Muscle of arm (tissue), 12 donors: ENCODE measurements around the gene CNST. TPM values are rescaled to one million over a fixed set of nuclear protein-coding genes. Genes with fewer than 3 reads are reported as not detected.
A peak's percentile ranks its signal among the peaks of the same experiment; 100 is the strongest.
"Not testable (repeated sequence)": the region's sequence is repeated elsewhere in the genome, so short reads cannot be mapped to it uniquely, and the experiment has no call there.

Source experiments
- DNase-seq: peaks from one replicate; pipeline ENCODE4 v3.0.0-alpha.2; 2013
- polyA plus RNA-seq, 12 donors: library from polyadenylated mRNA; unstranded; fragments of 120-200 nt; gene quantifications; one replicate each; pipeline ENCODE4 v1.2.1, GENCODE V29; 2013; ENCODE audit not compliant: insufficient read length in 12 of 12

CNST gene
- polyA plus RNA-seq, 12 donors, result 12.2 to 18.2 (median 15.2) TPM; not detected in 1

- no peak for DNase-seq
Measured at GRCh38 chr1:246617156-246617555, 50.9 kb downstream of the CNST start.

- DNase-seq, result no peak
Measured at GRCh38 chr1:246617768-246618167, 51.5 kb downstream of the CNST start.

DNA sequence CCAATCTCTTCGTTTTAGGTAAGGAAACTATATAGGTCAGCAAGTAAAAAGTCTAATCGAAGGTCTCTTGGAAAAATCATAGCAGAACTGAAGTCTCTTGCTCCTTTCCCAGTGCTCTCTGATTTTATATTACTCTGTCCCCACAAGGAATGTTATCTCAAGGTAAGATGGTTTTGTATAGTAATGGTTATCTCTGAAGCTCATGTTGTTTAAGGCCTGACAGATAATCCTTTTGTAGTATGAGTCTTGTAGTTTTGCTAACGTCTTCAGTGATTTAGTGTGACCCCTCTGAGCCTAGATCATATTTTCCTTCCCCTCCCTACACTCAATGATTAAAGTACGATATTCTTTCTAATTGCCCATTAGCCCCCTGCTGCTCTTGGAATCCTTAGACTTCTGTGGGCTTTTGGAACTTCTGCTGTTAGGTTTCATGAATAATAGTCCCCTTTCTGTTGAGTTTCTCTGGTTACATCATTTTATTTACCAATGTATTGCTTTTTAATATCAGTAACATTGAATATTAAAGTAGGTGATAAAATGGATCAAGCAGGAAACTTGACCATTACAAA is 52.1 kb downstream of the CNST start:
- no peak for DNase-seq

GRCh38 chr1:246622035-246622652 is 55.9 kb downstream of the CNST start:
- no peak for DNase-seq

DNA sequence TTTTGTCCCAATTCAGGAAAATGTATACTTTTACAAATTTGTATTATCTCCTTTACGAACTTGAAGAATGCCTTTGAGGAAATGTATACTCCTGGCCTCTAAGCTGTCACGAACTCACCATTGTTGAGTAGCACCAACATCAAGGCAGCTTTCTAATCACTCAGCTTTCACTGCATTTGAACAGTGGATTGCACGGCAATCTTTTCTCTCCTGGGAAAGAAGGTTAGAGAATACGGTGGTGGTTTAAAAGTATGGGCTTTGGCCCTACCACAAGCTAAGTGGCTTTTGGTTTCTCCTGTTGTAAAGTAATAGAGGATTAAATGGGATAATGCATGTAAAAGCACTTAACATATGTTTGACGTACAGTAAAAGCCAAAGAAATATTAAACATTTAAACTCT is 57.8 kb downstream of the CNST start:
- no peak for DNase-seq

GRCh38 chr1:246629030-246629429 is 62.8 kb downstream of the CNST start:
- DNase-seq, result no peak

- no peak for DNase-seq
Measured at GRCh38 chr1:246629976-246630375, 63.7 kb downstream of the CNST start.

GRCh38 chr1:246631426-246631825 is 65.2 kb downstream of the CNST start:
- no peak for DNase-seq

- DNase-seq, result no peak
Measured at GRCh38 chr1:246632281-246633168, 66.3 kb downstream of the CNST start.

DNA sequence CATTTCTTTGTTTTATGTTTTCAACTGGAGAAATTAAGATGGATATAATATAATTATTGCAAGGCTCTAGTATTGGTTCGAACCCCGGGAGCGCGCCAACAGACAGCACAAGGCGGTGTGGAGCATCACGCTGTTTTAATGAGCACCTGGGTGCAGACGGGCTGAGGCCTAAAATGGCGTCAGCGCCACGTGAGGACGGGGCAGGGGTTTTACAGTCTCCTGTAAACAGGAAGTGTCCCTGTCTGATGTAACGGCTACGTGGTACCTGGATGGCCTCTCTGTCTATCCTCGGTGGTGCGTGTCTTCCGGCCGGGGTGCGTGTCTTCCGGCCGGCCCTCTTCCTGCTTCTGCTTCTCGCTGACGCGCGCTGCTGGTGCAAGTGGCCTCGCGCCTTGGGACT is 68.4 kb downstream of the CNST start:
- not testable (repeated sequence) for DNase-seq

DNA sequence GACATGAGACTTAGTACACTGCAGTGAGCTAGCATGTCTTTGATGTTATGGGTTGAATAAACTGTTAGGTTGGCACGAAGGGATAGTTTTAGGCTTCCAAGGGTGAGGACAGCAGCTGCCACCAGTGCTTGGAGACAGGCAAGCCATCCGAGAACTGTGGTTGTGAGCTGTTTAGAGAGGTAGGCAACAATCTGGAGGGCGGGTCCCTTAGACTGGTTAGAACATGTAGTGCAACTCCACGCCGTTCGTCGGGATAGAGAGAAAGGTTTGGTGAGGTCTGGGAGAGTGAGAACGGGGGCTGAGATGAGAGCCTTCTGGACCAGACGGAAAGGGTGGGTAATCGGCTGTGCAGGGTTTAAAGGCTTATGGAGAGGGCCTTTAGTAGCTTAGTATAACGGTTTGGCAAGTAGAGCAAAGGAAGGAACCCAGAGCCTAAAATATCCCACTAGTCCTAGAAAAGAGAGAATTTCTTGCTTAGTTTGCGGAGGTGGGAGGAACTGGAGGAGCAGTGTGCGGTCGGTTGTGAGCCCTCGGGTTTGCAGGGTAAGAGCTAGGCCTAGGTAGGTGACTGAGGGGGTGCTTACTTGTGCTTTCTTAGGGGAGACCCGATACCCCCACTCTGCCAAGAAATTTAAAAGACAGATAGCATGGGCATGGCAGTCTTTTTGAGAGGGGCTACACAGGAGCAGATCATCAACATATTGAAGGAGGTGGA is 72.8 kb downstream of the CNST start:
- DNase-seq, result no peak

GRCh38 chr1:246639732-246640131 is 73.5 kb downstream of the CNST start:
- no peak for DNase-seq

DNA sequence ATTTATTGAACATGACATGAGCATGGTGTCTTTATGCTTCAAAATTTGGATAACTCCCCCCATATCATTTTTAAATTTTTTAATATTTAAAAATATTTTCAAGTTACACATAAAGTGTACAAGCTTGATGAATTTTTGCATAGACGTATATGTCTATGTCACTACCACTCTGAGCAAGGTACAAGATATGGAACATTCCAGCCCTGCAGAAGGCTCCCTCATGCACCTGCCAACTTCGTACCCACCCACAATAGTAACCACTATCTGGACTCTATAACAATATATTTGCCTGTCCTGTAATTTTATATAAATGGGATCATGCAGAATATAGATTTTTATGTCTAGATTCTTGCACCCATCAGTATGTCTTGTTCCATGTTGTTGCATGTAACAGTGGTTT is 74.5 kb downstream of the CNST start:
- DNase-seq, result no peak

GRCh38 chr1:246641394-246641793 is 75.1 kb downstream of the CNST start:
- DNase-seq, result no peak

DNA sequence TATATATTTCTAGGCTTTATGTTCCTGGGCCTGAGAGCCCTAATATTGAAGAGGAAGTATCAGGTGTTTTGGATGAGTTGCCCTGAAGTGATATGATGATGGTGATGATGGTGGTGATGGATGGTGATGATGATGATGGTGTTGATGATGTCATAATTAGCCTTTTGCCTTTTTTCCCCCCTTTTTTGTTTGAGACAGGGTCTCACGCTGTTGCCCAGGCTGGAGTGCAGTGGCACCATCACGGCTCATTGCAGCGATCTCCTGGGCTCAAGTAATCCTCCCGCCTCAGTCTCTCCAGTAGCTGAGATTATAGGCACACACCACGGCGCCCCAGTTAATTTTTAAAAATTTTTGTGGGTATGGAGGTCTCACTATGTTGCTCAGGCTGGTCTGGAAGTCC is 76.5 kb downstream of the CNST start:
- DNase-seq, result no peak

GRCh38 chr1:246647113-246647512 is 80.9 kb downstream of the CNST start:
- DNase-seq, result peak; percentile 72

GRCh38 chr1:246647513-246647912 is 81.3 kb downstream of the CNST start:
- peak; percentile 22 for DNase-seq

DNA sequence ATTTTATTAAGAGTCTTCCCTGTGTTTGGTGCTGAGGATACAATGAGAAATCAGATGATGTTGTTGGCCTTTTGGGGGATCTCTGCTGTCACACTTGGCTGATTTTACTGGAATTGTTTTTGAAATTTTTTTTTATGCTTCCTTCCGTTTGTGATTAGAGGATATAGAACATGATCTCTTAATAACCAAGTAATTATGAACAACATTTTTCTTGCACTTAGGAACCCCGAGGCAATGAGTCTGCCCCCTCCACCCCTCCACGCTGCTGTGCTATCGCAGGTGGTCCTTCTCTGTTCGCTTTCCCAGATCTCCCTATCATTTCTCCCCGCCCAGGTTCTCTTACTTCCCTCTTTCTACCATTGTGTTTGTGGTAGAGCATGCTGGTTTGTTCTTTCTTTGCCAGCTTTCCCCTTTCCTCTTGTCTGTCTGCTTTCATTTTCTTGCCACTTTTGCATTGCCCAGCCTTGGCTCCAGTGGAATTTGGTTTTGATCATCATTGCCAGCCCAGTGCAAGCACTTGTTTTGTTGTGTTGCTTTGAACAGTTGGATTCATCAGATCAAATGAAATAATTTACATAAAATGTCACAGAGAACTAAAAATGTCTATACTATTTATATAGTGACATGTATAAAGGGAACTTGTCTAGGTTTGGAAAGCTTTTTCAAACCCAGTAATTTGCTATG is 84.9 kb downstream of the CNST start:
- DNase-seq, result no peak

GRCh38 chr1:246658567-246658966 is 92.3 kb downstream of the CNST start:
- no peak for DNase-seq

- DNase-seq, result no peak
Measured at GRCh38 chr1:246659594-246660140, 93.4 kb downstream of the CNST start.

DNA sequence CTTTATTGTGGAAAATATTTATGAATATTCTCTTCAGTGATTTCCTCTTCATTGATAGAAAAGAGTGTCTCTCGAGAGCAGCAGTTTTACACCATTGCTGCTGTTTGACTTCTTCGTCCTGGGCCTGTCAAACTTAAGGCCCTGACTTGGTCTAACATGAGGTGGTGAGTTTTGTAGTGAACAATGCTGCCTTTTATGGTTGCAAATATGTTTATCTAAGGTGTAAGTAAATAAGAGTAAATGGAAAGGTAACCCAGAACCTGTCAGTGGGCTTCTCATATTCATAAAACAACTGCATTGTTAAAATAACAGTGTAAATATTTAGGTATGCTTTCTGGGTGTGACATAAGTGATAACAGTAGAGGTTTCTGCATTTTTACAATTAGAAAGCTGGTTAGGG is 95.2 kb downstream of the CNST start:
- no peak for DNase-seq
